ENCODE results near the gene CHD5. TPM values are rescaled to one million over a fixed set of nuclear protein-coding genes. Genes with fewer than 3 reads are reported as not detected.

CHD5 gene
- total RNA-seq, 1 experiment from 2014 or later: 1.6 TPM

- H3K4me1 ChIP-seq (ENCODE audit: insufficient read depth, low read length): peaks cover 4% of the 10 kb centered on the region; the same call in 1 of the 2 replicates
- H3K4ac ChIP-seq (ENCODE audit: low read depth, low read length): no peak overlapping the region
- H3K14ac ChIP-seq (ENCODE audit: insufficient read depth, low read length): no peak overlapping the region
- no peak overlapping the region for H2BK20ac ChIP-seq (ENCODE audit: low read depth, low read length, poor library complexity, severe bottlenecking)
- H3K36me3 Mint-ChIP-seq (ENCODE audit: insufficient read depth in 1 of 3, low read depth in 3 of 3): peaks cover 41 to 57% (median 50%) of the 10 kb centered on the region in 3 experiments
- H2BK15ac ChIP-seq (ENCODE audit: low read depth, low read length): no peak overlapping the region
- H2AK5ac ChIP-seq (ENCODE audit: insufficient read length, low read length): no peak overlapping the region
- no peak for DNase-seq
- no peak overlapping the region for H4K8ac ChIP-seq (replicated peaks; ENCODE audit: insufficient read length, low read depth, low read length)
- H3K4me1 Mint-ChIP-seq: peaks cover 32 to 40% of the 10 kb centered on the region in 2 experiments
- no peaks in the 10 kb centered on the region for H3K9me3 Mint-ChIP-seq
- H3K4me3 Mint-ChIP-seq: peak overlapping the region; percentile 90 to 94
- H3K79me1 ChIP-seq (ENCODE audit: insufficient read depth, low read depth, low read length, poor library complexity, severe bottlenecking): peaks cover 3% of the 10 kb centered on the region
- TF ChIP-seq CTCF (conservative IDR thresholded peaks at IDR 0.05): no peak
- H4K91ac ChIP-seq (ENCODE audit: insufficient read length, low read depth, low read length): no peak overlapping the region
- H2AFZ ChIP-seq (ENCODE audit: low read length): no peak overlapping the region
- H3K27ac ChIP-seq (ENCODE audit: insufficient read length, low read depth, low read length): no peak overlapping the region
- no peak overlapping the region for H4K5ac ChIP-seq (ENCODE audit: insufficient read length, low read depth, low read length)
- H3K18ac ChIP-seq (ENCODE audit: insufficient read length, low read depth, low read length): no peak overlapping the region
- no peak overlapping the region for H2BK12ac ChIP-seq (ENCODE audit: insufficient read length, low read depth, low read length)
- H3K9me3 ChIP-seq (ENCODE audit: control insufficient read depth, low read depth, low read length): no peaks in the 10 kb centered on the region
- peaks cover 15% of the 10 kb centered on the region for H3K23me2 ChIP-seq (ENCODE audit: insufficient read length, low read depth, low read length, poor library complexity, severe bottlenecking)
- peaks cover 31% of the 10 kb centered on the region; the same call in 1 of the 2 replicates for H3K79me2 ChIP-seq (ENCODE audit: insufficient read depth, low read length)
- H4K20me1 ChIP-seq (ENCODE audit: control insufficient read depth, insufficient read depth, insufficient read length): no peaks in the 10 kb centered on the region
- no peak overlapping the region for H2BK120ac ChIP-seq (ENCODE audit: low read depth, low read length, poor library complexity, severe bottlenecking)
- no peak overlapping the region for H3K23ac ChIP-seq (ENCODE audit: insufficient read length, low read depth, low read length)
- no peak overlapping the region for H3T11ph ChIP-seq (ENCODE audit: low read length)
- peak overlapping the region; percentile 72 to 94 (median 92); a peak in 5 of 7 replicates for H3K27ac Mint-ChIP-seq
- H3K27me3 Mint-ChIP-seq (ENCODE audit: low read depth): peaks cover 2% of the 10 kb centered on the region; the same call in 1 of the 2 replicates
- peak overlapping the region; percentile 98 for H3K9ac ChIP-seq (ENCODE audit: extremely low read depth, insufficient read length, low read length)
- H3K56ac ChIP-seq (ENCODE audit: insufficient read length, low read depth, low read length): no peak overlapping the region
- no peaks in the 10 kb centered on the region for H3K27me3 ChIP-seq (ENCODE audit: insufficient read depth, low read length)
- peak overlapping the region; percentile 81 for H3K4me2 ChIP-seq (ENCODE audit: insufficient read depth, insufficient read length, low read length)
- WGBS (ENCODE audit: extremely low coverage, insufficient read length, low lambda C conversion rate): no CpG with 5 or more reads among the region's 6 CpGs
- no peak overlapping the region for H2BK5ac ChIP-seq (ENCODE audit: insufficient read length, low read length)
These were observed 17.8 kb upstream of the CHD5 start for GRCh38 chr1:6197746-6198427.
